HepG2 (cell line): ENCODE measurements around the gene SLC11A1. TPM values are rescaled to one million over a fixed set of nuclear protein-coding genes. Genes with fewer than 3 reads are reported as not detected.

Source experiments
- ARID3A ChIP-seq: IDR thresholded peaks from 2 replicates; pipeline ENCODE4 v1.6.1; 2012; ENCODE audit warnings: low read depth, low read length, improper control_type of control experiment
- CBX2 ChIP-seq, 2 experiments: fragments of 200-600 bp in 1 of 2; sonication (generic); formaldehyde crosslinking in 1 of 2; IDR thresholded peaks; 2 replicates each; pipeline versions ENCODE4 v1.7.0 to v1.8.1; 2018 to 2022; ENCODE audit warnings: low read depth in 2 of 2, low read length in 1 of 2, mild to moderate bottlenecking in 1 of 2, missing genetic modification reagents in 1 of 2
- CENPBD1 ChIP-seq: sonication (generic); formaldehyde crosslinking; IDR thresholded peaks from 2 replicates; pipeline ENCODE4 v1.8.0; 2022; ENCODE audit warnings: missing genetic modification reagents, low read depth, mild to moderate bottlenecking, borderline replicate concordance
- CHCHD3 ChIP-seq: sonication (generic); formaldehyde crosslinking; IDR thresholded peaks from 2 replicates; pipeline ENCODE4 v1.8.0; 2022; ENCODE audit warnings: mild to moderate bottlenecking, missing genetic modification reagents, moderate library complexity
- GABPB1 ChIP-seq: IDR thresholded peaks from 2 replicates; pipeline ENCODE4 v1.6.1; 2016; ENCODE audit warnings: mild to moderate bottlenecking, missing genetic modification reagents, moderate library complexity, missing compliant biosample characterization
- GATA4 ChIP-seq: sonication (generic); IDR thresholded peaks from 2 replicates; pipeline ENCODE4 v1.6.1; 2016; ENCODE audit warnings: antibody characterized with exemption, low read depth, borderline replicate concordance
- HDAC6 ChIP-seq: fragments of 200-600 bp; sonication (generic); IDR thresholded peaks from 2 replicates; pipeline ENCODE4 v1.7.0; 2017; ENCODE audit warnings: mild to moderate bottlenecking, antibody characterized with exemption, low read length, low read depth
- HNRNPK ChIP-seq: fragments of 200-400 bp; formaldehyde crosslinking; IDR thresholded peaks from 2 replicates; pipeline ENCODE4 v1.6.1; 2018; ENCODE audit warnings: low read length, low read depth, moderate library complexity, mild to moderate bottlenecking; ENCODE audit not compliant: poor library complexity, severe bottlenecking
- KLF15 ChIP-seq: sonication (generic); formaldehyde crosslinking; IDR thresholded peaks from 2 replicates; pipeline ENCODE4 v1.8.1; 2023; ENCODE audit warnings: borderline replicate concordance, mild to moderate bottlenecking, inconsistent platforms, missing genetic modification reagents, mixed read lengths
- PAF1 ChIP-seq: IDR thresholded peaks from 2 replicates; pipeline ENCODE4 v1.6.1; 2016; ENCODE audit warnings: missing genetic modification reagents, missing compliant biosample characterization
- PAXIP1 ChIP-seq: sonication (generic); formaldehyde crosslinking; conservative IDR thresholded peaks from 2 replicates; pipeline ENCODE4 v1.4.0; 2020; ENCODE audit warnings: mild to moderate bottlenecking, missing genetic modification reagents, moderate library complexity
- SRSF1 ChIP-seq: fragments of 200-400 bp; formaldehyde crosslinking; optimal IDR thresholded peaks from 2 replicates; pipeline ENCODE3; 2017; ENCODE audit warnings: mild to moderate bottlenecking, low read depth, low read length, moderate library complexity
- THAP8 ChIP-seq: sonication (generic); formaldehyde crosslinking; IDR thresholded peaks from 2 replicates; pipeline ENCODE4 v1.5.1; 2020; ENCODE audit warnings: missing genetic modification reagents, mild to moderate bottlenecking, borderline replicate concordance
- ZNF329 ChIP-seq: sonication (generic); formaldehyde crosslinking; IDR thresholded peaks from 2 replicates; pipeline ENCODE4 v1.9.0; 2021; ENCODE audit warnings: low read depth, mild to moderate bottlenecking, missing genetic modification reagents
- ZNF564 ChIP-seq: sonication (generic); formaldehyde crosslinking; IDR thresholded peaks from 2 replicates; pipeline ENCODE4 v1.8.1; 2023; ENCODE audit warnings: mild to moderate bottlenecking, missing genetic modification reagents
- ZNF574 ChIP-seq: sonication (generic); formaldehyde crosslinking; IDR thresholded peaks from 2 replicates; pipeline ENCODE4 v1.4.0; 2020; ENCODE audit warnings: missing genetic modification reagents
- ZNF780A ChIP-seq: sonication (generic); formaldehyde crosslinking; IDR thresholded peaks from 2 replicates; pipeline ENCODE4 v1.8.0; 2022; ENCODE audit warnings: mild to moderate bottlenecking, missing genetic modification reagents, moderate library complexity
- ZSCAN22 ChIP-seq: sonication (generic); formaldehyde crosslinking; IDR thresholded peaks from 2 replicates; pipeline ENCODE4 v1.4.0; 2020; ENCODE audit warnings: mild to moderate bottlenecking, missing genetic modification reagents
- polyA plus RNA-seq, 8 experiments: library from polyadenylated mRNA; depleted of rRNA in 3 of 8; stranded (reverse) in 7 of 8; unstranded in 1 of 8; fragments of >200 nt; fragmentation: Illumina TruSeq in 4 of 8; extraction: Trizol in 4 of 8; gene quantifications; 2 replicates each; pipeline versions ENCODE4 v1.2.1 to v1.2.3, GENCODE V29; 2011 to 2016; ENCODE audit warnings: low read depth in 4 of 8, missing spikeins in 1 of 8, mixed read lengths in 1 of 8; ENCODE audit not compliant: insufficient read depth in 1 of 8
- total RNA-seq, 5 experiments: library from RNA; depleted of rRNA; stranded (reverse); fragments of >200 nt; fragmentation: Illumina TruSeq; extraction: Trizol; gene quantifications; 2 replicates each; pipeline ENCODE4 v1.2.3, GENCODE V29; 2016; ENCODE audit warnings: low read depth in 1 of 5

SLC11A1 gene
- total and polyA plus RNA-seq, 2 of the 13 experiments (the other 11 are each of a cell fraction or from before 2014, with no cell fraction given) = 0.33 to 2.3 TPM

- peak; percentile 90 for TF ChIP-seq GABPB1
- TF ChIP-seq PAXIP1 = peak; percentile 92
- TF ChIP-seq CHCHD3 (CRISPR knock-in tag) = no peak
- TF ChIP-seq ZNF329 (CRISPR knock-in tag) = no peak; the same call in 1 of the 2 replicates
- peak; percentile 79 for TF ChIP-seq ZSCAN22
- TF ChIP-seq ZNF780A (CRISPR knock-in tag) = no peak
- peak; percentile 42 for TF ChIP-seq SRSF1
- TF ChIP-seq THAP8 = no peak; the same call in 1 of the 2 replicates
- no peak for TF ChIP-seq ARID3A
- no peak for TF ChIP-seq CENPBD1 (CRISPR knock-in tag)
- peak; percentile 92 for TF ChIP-seq ZNF574 (CRISPR knock-in tag)
- TF ChIP-seq KLF15 (CRISPR knock-in tag) = peak; percentile 70; the same call in 1 of the 2 replicates
- TF ChIP-seq CBX2 (IDR thresholded peaks at IDR 0.05; ENCODE audit: low read depth, low read length) = no peak
- peak; percentile 88; the same call in 1 of the 2 replicates for TF ChIP-seq CBX2 (CRISPR knock-in tag; IDR thresholded peaks at IDR 0.05; ENCODE audit: low read depth)
- TF ChIP-seq ZNF564 (CRISPR knock-in tag) = peak; percentile 70; the same call in 1 of the 2 replicates
- peak; percentile 70 for TF ChIP-seq HNRNPK
- TF ChIP-seq GATA4 = no peak
- no peak for TF ChIP-seq PAF1 (CRISPR knock-in tag)
- TF ChIP-seq HDAC6 = no peak
Measured at GRCh38 chr2:218395826-218396687, 14.0 kb downstream of the SLC11A1 start (continued).
